Renal cortical epithelial cell (primary cell): ENCODE measurements around the gene MST1. TPM values are rescaled to one million over a fixed set of nuclear protein-coding genes. Genes with fewer than 3 reads are reported as not detected.

ENCODE experiments used
- DNase-seq: peaks from one replicate; pipeline ENCODE4 v3.0.0-alpha.2; 2011; ENCODE audit warnings: low read depth
- total RNA-seq: library from RNA; depleted of rRNA; stranded (reverse); fragments of >200 nt; gene quantifications from 2 replicates; pipeline ENCODE4 v1.2.3, GENCODE V29; 2014

MST1 gene
- total RNA-seq, 1 donor from 2014 or later: 11.7 TPM

DNA sequence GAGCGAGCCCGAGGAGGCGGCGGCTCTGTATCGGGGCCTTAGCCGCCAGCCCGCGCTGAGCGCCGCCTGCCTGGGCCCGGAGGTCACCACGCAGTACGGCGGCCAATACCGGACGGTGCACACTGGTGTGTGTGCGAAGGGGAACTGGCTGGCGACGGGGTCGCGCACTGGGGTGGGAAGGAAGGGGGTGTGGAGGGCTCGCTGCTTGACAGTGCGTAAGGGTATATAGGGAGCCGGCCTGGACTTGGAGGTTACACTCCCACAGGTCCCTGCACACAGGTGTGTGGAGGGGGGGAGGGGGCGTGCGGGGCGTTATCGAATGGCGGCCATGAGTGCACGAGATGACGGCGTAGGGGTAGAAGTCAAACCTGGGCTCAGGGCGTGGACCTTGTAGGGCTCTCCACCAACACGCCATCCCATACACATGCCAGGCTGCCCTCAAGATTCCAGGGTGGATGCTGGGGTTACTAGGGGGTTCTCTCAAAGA lies 14.7 kb downstream of the MST1 start:
- no peak for DNase-seq

DNA sequence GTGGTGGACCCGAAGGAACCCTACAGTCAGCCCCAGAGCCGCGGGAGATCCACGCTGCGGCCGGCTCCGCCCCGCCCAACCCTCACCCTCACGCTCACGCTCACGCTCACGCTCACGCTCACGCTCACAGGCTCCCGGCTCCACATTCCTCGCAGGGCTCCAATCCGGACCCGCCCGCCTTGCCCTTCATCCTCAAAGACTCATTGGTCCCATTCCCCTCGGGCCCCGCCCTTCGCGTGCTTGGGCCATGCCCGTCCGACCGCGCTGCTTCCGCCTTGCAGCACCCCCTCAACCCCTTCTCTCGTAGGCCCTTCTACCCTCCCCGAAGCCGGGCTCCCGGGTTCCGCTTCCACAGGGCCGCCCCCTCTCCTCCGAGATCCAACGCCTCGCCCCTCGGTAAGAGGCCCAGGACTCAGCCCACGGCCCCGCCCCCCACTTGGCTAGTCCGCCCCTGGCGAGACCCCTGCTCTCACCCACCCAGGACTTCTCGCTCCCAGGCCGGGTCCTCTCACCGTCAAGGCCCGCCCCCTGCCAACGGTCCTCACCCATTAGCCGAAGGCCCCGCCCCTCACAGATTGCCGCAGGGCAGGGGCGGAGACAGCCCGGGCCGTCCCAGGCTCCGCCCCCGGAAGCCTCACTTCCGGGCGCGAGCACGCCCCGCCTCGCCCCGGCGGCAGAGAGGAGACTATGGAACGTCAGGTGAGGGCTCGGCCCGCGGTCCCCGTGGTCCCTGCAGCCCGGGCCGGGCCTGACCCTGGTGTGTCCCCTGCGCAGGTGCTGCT lies 15.4 kb downstream of the MST1 start, which contains the start of gene APEH:
APEH (plus strand) TSS at position 637 of the 782 bp plus-strand sequence; CDS start at position 688, 51 bp downstream.
- DNase-seq: peak; percentile 93

DNA sequence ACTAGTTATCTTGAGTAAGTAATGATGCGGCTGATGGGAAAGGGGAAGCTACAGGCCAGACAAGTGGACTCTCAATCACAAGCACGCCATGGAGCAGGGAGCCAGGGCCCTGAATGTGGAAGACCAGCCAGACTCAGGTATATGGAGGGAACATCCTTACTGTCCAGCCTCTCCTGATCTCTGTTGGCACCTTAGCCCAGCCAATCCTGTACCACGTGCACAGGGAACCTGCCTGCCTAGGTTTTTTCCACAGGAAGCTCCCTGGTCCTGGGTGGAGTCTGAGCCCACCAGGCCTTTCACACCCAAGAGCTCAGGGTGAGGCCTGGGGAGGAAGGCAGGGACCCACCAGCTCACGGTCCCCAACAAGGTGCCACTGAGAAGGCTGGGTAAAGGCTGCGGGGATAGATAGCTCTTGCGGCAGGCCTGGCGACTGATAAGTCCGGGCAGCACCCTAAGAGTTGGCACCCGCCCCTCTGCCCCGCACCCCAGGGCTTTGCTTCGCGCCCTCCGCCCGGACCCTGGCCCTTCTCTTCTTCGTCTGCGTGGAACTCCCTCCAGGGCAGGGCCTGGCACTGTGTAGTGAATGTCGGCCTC lies 16.1 kb downstream of the MST1 start:
- DNase-seq: no peak

DNA sequence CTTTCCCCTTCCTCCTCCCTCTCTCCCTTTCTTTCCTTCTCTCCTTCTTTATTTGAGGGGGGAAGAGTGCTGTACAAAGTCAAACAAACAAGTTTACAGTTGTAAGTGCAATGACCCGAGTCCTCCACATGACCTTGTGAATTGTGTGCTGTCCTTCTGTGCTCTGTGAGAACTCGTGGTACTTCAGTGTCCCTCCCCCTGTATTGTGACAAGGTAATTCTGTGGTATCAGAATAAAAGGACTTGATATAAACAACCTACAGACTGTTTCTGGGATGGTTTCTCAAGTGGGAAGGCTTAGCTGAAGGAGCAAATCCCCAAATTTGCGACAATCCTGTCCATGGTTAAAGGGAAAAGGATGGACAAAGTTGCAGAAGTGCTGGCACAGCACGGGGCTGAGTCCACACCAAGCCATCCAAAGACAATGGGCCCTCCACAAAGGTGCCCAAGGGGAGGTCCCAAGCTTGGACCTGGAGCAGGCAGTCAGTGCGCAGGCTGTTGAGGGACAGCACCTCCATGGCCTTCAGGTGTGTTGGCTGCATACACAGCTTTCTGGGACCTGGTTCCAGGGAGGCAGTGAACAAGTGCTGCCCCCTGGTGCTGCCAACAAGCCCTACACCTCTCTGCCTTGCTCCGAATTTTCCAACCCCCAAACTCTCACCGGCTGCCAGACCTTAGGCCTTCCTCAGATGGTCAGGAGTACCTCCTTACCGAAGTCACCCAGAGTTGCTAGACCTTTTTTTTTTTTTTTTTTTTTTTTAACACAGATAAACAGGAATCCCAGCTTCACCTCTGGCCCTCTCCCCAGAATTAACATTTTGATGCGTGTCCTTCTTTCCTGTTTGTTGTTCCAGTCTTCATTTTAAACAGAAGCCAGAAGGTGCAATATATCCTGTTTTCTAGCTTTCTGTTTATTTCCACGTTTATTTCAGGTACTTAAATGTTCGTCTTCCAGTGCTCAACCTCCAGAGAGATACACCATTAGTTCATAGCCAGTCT lies 17.7 kb downstream of the MST1 start:
- DNase-seq: peak; percentile 56

DNA sequence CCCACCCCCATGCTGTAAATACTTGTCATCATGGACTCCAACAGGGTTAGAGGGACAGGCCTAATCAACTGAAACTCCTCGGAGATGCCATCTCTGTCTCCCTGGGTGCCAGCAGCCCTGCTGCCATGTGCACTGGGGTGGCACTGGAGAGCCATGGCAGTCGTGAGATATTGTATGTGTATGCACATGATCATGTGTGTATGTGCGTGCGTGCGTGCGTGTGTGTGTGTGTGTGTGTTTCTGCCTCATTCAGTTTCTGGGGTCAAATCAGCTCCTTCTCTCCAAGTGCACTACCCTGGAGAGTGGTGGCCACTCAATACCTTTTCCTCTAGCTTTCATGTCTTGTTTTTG lies 18.4 kb downstream of the MST1 start:
- no peak for DNase-seq

DNA sequence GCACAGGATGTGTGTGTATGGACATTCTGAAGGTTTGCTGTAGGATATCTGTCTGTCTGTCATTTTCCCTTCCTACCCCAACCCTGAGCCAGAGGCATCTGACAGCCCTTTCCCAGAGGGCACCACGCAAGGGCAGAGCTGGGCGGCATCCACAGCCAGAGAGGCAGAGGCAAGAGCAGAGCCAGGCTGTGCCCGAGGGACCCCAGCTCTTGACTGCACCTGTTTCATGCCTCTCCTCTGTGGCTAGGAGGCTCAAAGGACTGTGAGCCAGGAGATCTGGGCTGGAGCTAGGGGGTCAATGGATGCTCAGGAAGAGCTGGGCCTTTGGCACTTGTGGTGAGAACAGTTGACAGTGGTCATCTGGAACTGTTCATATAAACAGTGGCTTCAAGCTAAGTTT lies 19.9 kb downstream of the MST1 start:
- DNase-seq: no peak

DNA sequence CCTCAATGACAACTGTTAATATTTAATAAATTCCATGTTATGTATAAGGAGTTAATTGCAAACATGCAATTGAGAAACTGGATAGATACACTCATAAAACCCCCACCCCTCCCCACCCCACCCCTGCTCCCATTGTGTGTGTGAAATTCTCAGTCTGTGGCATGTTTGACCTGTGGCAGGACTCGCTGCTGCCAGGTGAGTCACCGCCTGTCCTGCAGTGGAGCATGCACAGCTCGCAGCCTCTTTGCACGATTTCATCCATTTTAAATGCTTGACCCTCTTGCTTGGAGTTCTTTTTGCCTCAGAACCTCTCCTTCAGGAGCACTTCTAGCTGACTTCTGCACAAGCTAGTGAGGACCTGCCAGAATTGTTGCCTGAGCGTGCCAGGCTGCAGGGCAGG lies 20.4 kb downstream of the MST1 start:
- peak; percentile 84 for DNase-seq

DNA sequence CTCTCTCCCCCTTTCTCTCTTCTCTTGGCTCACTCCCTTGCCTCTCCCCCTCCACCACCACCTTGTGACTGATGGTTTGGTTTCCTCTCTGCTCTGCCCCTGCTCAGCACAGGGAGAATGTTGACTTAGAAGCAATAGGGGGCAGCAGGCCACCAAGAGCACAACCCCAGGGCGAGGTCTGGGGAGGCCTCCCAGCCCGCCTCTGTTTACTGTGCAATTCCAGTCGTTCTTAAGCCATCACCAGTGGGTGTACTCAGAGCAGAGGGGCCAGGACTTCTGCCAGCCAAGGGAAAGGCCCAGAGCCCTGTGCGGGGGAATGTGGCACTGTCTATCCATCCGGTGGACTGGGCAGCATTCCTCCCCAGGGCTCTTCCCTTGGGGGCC lies 20.9 kb downstream of the MST1 start:
- DNase-seq: peak; percentile 63

DNA sequence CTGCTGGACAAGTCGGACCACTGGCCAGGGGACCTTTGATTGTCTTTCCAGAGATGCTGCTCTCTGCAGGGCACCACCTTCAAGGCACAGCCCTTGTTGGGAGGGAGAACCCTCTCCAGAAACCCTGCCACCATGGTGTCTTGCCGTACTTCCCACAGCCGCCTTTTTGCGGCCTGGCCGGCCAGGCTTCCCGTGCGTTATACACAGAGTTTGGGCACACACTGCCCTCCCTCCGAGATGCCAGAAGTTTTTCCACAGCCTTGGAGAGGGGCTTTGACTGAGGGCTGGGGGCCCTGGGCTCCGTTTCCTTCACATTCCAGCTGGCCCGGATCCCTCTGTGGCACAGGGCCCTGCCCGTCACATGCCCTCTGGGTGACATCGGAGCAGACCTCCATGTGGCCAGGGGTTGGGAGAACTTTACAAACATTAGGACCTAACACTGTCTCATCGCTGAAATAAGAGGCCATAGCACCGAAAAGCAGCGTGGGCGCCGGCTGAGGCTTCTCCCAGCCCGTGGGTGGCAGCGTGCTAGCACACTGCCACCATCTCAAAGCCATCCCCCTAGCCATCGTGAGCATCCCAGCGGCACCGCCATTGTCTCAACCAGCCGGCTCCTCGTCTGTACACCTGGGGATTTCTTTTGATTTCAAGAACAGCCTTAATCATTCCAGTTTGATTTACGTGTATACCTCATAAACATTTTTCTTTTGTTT lies 21.4 kb downstream of the MST1 start:
- no peak for DNase-seq

DNA sequence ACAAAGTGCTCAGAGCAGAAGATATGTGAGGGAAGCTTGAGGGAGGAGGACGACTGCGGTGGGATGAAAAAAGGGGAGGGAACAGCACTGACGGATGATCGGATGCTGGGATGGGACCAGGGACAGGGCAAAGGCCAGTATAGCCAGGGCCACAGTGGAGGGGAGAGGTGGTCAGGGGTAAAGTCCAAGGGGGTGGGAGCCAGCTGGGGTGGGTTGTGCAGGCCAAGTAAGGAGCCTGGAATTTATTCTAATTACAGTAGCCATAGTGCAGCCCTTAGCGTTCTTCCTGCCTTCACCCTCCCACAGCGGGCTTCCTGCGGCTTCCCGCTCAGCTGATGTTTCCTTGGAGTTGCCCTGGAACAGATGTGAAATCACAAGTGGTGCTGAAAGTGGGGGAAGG lies 22.7 kb downstream of the MST1 start:
- peak; percentile 28 for DNase-seq

DNA sequence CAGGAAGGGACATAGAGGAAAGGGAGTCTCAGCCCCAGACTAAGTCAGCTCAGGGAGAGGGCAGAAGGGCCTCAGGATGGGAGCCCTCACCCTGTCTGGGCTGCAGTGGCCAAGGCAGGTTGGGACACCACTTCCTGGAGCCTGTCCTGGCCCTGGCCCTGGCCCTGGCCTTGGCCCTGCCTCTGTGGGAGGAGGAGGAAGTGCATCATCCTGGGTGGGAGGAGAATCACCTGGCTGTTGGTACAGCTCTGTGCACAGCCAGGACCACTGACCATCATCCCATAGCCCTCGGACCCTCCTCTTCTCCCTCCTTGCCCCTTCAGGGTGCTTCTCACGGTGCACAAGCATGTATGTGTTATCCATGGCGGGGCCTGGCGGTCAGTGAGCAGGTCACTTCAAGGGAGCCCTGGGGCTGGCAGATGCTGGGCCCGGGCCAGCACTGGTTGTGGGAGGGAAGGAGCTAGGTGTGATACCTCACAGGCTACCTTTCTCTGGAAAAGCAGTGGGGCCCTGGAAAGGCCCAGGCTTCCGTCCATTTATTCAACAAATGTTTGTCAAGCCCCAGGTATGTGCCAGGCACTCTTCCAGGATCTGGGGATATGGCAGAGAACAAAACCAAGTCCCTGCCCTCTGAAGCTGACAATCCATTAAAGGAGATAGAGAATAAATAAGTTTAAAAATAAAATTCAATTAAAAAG lies 23.3 kb downstream of the MST1 start:
- DNase-seq: no peak

DNA sequence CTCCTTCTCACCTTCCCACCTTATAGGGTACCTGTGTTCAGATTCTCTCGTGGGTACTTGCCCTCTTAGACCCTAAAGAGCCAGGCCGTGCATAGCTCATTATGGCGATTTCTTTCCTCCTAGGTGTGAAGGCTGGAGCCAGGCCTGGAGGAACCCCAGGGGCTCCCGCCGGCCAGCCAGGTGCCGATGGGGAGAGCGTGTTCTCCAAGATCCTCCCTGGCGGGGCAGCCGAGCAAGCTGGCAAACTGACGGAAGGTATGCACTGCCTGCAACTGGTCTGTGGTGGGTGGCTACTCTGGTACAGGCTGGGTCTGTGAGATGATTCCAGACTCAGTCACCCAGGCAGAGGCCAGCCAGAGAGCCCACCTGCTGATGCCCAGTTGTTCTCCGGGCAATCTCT lies 25.0 kb downstream of the MST1 start:
- DNase-seq: no peak

DNA sequence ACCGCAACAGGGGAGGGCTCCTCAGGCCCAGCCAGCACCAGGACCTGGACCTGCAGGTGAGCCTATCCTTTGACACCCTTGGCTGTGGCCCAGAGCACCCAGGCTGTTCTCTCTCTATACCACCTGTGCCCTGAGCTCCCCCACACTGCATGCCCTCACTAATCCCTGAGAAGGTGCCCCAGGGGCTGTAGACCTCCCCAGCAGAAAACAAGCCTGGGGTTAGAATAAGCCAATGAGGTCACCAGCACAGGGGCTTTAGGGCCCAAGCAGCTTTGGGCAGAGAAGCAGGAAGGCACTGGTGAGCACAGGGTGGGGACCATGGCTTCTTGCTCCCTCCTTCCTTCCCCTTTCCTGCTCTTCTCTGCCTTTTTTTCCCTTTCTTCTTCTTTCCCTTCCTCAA lies 25.4 kb downstream of the MST1 start:
- DNase-seq: no peak

DNA sequence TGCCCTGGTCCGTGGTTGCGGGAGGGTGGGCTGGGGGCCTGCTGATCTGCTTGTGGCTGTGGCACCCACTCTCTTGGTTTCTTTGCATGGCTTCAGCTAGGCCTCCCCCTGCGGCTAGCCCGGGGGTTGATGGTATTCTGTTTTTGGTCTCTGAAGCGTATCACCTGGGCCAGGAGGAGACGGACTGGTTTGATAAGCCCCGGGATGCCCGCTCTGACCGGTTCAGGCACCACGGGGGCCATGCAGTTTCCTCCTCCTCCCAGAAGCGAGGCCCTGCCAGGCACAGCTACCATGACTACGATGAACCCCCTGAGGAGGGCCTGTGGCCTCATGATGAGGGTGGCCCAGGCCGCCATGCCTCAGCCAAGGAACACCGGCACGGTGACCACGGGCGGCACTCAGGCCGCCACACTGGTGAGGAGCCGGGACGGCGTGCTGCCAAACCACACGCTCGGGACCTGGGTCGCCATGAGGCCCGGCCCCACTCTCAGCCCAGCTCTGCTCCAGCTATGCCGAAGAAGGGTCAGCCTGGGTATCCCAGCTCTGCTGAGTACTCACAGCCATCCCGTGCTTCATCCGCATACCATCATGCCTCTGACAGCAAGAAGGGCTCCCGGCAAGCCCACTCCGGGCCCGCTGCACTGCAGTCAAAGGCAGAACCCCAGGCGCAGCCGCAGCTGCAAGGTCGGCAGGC lies 26.4 kb downstream of the MST1 start:
- DNase-seq: no peak

DNA sequence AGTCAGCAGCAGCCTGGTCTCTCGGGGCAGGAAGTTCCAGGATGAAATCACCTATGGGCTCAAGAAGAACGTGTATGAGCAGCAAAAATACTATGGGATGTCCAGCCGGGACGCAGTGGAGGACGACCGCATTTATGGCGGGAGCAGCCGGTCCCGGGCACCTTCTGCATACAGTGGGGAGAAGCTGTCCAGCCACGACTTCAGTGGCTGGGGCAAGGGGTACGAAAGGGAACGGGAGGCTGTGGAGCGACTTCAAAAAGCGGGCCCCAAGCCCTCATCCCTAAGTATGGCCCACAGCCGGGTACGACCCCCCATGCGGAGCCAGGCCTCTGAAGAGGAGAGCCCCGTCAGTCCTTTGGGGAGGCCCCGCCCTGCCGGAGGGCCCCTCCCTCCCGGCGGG lies 27.3 kb downstream of the MST1 start:
- DNase-seq: no peak

DNA sequence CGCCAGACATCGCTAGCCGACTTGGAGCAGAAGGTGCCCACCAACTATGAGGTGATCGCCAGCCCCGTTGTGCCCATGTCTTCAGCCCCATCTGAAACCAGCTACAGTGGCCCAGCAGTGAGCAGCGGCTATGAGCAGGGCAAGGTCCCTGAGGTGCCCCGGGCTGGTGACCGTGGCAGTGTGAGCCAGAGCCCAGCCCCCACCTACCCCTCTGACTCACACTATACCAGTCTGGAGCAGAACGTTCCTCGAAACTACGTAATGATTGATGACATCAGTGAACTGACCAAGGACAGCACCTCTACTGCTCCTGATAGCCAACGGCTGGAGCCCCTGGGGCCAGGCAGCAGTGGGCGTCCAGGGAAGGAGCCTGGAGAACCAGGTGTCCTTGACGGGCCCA lies 28.0 kb downstream of the MST1 start:
- DNase-seq: peak; percentile 45

DNA sequence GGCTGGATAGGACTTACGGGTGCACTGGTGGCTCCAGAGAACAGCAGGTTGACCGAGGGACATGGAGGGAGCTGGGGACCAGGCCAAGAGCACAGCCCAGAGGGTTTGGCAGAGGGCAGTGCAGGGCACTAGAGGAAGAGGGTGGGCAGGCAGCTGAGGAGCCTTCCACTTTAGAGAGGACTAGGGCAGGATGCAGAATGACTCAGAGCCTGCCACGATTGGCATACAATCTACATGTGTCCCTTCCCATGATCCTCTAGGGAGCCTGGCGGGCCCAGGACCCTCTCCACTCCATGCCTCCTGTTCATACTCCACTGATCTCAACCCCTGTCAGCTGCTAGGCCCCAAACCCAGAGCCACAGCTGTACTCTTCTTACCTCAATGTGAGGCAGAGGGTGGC lies 29.5 kb downstream of the MST1 start:
- no peak for DNase-seq

DNA sequence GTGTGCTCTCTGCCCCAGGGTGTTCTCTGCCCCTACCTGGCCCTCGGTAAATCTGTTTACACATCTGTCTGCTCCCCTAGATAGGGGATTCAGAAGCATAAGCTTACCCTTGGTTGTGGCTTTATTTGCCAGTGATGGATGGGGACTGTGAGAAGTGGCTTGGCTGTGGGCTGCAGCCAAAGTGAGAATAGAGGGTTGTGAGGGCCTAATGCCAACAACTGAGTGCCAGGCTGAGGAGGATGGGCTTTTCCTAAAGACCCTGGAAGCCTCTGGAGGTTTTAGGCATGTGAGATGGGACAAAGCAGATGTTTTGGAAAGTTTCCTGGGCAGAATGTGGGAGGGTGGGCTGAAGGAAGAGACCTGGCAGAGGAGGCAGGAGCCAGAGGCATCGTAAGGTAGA lies 30.6 kb downstream of the MST1 start:
- no peak for DNase-seq

DNA sequence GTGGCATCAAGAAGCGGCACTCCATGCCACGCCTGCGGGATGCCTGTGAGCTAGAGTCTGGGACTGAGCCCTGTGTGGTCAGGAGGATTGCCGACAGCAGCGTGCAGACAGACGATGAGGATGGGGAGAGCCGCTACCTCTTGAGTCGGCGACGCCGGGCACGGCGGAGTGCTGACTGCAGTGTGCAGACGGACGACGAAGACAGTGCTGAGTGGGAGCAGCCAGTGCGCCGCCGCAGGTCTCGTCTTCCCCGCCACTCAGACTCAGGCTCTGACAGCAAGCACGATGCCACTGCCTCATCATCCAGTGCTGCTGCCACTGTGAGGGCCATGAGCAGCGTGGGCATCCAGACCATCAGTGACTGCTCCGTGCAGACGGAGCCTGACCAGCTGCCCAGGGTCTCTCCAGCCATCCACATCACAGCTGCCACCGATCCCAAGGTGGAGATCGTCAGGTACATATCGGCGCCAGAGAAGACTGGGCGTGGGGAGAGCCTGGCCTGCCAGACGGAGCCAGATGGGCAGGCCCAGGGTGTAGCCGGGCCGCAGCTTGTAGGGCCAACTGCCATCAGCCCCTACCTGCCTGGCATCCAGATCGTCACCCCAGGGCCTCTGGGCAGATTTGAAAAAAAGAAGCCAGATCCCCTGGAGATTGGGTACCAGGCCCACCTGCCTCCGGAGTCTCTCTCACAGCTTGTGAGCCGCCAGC lies 31.9 kb downstream of the MST1 start:
- no peak for DNase-seq
